Breast epithelium (tissue), 3 donors: ENCODE results near the gene COL15A1.

Source experiments
- CTCF ChIP-seq, 3 donors: fragments of 450-650 bp; IDR thresholded peaks; one replicate each; pipeline ENCODE4 v1.5.1; 2016 to 2017; ENCODE audit warnings: antibody characterized with exemption in 3 of 3, mild to moderate bottlenecking in 3 of 3, moderate library complexity in 3 of 3
- POLR2AphosphoS5 ChIP-seq, 3 donors: sonication (generic); formaldehyde crosslinking; IDR thresholded peaks; one replicate each; pipeline ENCODE4 v1.6.1; 2017; ENCODE audit warnings: antibody characterized with exemption in 3 of 3

GRCh38 chr9:98940276-98940675, 3.4 kb upstream of the COL15A1 start:
- TF ChIP-seq CTCF (IDR thresholded peaks at IDR 0.05) (no peak), POLR2AphosphoS5 (IDR thresholded peaks at IDR 0.05) (no peak)
